Measurements from ENCODE around the gene BCR.
"Not testable (repeated sequence)": the region's sequence is repeated elsewhere in the genome, so short reads cannot be mapped to it uniquely, and the experiment has no call there.

BCR gene

DNA sequence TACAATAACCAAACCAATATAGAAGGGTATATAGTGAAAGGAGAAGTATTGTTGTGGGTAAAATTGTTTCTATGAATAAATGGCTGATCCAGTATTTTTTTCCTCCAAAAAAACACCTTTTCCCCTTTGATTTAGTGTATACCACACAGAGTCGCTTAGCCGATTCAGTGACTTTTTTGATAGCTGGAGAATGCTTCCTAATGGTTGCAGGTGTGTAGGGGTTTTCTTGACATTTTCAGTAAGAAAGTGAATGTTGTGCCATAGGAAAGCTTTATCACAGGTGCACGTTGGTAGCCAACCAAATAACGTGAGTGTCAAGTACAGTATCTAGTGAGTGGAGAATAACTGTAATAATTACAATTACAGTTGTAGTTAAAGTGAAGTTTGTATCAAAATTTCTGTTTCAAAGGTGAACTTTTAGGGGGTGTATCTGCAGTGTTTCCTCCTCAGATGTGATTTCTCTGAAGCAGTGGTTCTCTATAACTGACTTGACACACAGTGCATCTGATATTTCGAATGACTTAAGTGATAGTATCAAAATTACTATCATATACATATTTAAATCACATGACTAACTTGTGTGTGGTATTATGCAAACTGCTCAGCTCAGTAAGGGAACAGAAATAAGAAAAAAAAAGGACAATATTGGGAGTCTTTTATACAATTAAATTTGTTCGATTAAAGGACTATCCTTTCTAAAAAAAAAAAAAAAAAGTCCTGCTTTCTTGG, 143.8 kb downstream of the BCR start:
- not testable (repeated sequence) for DNase-seq

DNA sequence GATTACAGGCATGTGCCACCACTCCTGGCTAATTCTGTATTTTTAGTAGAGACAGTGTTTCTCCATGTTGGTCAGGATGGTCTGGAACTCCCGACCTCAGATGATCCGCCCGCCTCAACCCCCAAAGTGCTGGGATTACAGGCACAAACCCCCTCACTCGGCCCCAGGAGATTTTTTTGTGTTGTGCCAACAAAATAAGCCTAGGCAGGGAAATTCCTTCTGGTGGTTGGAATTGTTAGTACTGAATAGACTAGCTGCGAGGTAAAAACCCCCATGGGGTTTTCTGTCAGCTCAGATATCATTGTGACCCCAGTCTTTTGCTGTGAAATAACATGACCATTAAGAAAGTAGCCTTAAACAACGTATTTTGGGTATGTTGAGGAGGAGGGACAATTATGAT, 144.9 kb downstream of the BCR start:
- DNase-seq, result no peak

DNA sequence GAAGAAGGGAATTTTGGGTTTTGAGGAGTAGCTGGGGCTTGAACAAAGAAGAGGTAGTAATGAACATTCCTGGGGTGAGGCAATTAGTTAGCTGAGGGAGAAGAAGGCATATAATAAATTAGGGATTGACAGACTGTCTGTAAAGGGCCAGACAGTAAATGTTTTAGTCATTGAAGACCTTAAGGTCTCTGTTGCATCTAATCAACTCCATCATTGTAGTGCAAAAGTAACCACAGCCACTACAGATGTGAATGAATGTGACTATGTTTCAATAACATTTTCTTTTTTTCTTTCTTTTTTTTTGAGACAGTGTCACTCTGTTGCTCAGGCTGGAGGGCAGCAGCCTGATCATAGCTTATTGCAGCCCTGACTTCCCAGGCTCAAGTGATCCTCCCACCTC, 153.5 kb downstream of the BCR start:
- not testable (repeated sequence) for DNase-seq

DNA sequence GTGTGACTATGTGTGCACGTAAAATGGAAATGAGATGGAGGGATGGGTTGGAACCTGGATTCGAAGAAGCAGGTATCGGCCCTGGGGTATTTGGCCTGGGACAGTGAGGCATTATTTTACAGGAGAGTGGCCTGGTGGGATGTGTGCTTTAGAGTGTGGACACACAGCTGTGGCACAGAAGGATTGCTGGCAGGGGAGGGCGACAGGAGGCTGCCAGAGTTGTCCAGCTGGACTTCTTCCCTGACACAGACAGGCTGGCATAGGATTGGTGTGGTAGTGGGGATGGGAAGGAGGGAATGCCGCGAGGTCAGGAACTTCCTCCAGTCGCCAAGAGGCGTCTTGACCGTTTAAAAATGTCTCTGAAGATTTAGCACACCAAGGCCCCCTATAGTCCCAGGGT, 157.4 kb downstream of the BCR start:
- DNase-seq, result not testable (repeated sequence)

DNA sequence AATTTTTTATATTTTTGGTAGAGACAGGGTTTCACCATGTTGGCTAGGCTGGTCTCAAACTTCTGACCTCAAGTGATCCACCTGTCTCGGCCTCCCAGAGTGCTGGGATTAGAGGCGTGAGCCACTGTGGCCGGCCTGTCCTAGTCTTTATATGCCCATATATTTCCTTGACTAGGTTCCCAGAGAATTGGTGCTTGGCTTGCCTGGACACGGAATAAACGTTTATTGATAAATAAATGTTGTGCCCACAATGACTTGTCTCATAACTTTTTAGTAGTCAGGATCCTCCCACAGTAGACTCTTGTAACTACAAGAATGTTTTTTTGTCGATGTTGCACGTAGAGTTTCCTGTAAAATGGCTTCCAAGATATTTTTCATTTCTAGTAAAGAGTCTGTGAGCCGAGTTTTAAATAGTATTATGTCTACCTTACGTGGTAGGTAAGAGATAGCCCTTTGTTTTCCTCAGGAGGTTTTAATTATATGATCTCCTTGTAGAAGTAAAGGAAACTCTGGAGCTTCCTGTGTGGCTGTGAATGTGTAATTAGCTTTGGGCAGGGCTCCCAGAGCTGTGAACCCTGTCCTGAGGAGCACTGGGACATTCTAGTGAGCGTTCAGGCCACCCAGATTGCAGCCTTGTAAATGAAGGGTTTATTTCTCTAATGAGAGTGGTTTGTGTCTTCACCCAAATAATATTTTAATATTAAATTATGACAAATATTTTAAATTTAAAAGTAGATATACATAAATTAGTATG, 161.8 kb downstream of the BCR start:
- not testable (repeated sequence) for DNase-seq

DNA sequence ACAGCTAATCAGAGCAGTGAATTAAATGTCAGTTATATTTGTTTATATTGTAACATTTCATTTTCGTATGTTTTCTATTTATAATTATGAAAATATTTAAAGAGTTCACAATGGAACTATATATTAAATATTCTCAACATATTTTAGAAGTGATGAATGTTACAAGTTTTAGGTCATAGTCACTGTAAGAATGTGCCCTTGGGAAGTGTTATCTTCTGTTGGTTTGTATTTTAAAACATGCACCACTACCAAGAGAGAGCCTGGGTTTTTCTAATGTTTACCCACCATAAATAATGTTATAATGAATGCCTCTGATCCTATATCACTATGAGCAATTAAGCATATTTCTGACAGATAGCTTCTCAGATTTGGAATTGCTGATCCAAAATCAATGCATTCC, 171.0 kb downstream of the BCR start:
- no peak for DNase-seq

DNA sequence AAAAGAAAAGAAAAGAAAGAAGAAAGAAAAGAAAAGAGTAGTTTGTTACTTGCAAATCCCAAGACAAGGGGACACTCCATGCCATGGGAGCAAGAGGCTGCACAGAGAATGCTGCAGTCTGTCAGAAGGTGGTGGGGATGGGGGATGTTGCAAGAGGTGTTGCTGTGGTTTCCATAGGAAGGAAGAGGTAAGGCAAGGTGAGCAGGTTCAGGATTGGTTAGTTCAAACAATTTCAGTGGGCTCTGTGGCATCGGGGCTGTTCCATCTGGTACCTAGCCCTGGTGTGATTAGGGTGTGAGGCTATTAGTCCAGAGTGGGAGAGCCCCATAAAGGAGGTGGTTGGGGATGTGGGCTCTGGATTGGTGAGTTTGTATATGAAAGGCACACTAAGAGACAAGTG, 172.7 kb downstream of the BCR start:
- DNase-seq, result no peak

DNA sequence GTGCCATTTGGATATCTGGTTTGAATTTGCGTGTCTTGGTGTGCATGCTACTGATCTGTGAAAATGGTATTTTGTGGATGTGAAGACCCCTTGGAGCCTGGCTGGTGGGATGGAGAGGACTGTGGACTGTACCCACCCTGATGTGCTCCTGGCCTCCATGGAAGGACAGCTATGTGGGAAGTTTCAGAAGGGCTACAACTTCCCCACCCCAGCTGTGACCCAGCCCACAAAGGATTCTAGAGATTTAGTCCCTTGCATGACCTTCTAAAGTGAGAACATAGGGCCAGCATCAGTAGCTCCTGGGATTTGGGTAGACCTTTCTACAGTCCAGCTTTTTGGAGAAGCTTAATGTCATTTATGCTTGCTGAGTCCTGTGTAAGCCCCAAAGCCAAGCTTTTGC, 173.4 kb downstream of the BCR start:
- no peak for DNase-seq

DNA sequence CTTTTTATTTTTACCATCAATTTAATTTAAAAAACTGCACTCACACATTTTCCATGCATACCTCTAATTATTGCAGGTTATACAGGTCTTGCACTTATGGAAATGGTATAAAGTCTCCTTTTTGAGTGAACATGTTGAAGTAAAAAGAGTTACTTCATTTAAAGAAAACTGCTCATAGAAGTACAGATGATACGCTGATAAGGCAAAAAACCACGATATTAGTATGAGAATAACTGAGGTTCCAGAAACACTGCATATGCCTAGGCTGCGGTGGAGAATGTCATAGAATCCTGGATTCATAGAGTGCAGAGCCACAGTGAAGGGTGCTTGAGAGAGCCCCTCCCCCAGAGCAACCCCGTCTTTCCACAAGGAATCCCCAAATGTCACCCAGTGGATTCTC, 175.8 kb downstream of the BCR start:
- no peak for DNase-seq

DNA sequence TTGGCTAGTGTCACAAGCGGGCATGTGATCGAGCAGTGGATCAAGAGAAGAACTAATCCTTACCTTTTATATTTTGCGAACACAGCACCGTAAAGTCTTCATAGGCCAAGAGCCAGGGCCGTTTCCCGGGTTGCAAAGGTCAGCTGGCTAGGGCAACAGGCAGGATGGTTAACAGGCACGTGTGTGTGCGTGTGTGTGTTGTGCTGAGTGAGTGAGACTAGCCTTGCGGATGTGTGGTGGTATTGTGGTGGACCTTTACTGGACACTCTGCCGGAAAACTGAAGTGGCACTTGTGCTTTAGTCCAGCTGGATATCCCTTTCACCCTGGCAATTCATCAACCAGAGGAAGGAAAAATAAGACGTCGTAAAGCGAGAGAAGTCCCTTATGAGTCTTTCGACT, 176.7 kb downstream of the BCR start:
- no peak for DNase-seq

DNA sequence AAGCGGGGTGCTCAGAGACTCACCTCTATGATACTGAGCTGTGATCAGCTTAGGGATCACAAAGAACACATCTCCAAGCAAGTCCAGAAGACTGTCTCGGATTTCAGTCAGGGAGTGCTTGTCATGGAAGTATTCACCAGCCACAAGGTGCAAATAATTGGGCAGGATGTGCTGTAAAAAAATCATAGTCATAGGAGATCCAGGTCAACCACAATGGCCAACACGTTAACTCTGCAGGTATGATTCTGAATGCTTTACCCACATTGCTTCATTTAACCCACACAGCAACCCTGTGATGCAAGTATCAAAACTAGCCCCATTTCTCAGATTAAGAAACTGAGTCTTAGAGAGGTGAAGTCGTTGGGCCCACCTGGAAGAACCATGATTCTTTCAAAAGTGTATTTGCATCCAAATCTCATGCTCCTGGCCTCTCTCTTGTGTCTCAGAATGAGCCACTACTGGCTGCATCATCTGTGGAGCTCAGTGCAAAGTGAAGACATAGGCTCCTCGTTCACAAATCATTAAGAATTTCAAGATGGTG, 179.3 kb downstream of the BCR start:
- DNase-seq, result no peak

DNA sequence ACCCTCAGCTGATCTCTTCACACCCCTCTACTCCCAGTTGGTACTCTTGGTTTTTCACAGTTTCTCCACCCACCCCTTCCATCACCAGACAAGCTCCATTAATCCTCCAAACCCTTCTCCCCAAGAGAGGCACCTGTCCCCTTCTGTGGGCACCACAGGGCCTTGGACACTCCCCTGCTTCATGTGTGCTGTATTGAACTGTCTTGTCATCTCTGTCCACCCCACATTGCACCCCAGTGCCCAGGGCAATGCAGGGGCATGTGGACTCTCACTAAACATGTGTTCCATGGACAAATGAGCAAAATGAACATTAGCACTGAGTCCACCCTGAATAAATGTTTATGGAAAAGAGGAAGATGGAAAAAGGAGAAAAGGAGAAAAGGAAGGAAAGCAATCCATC, 181.4 kb downstream of the BCR start:
- no peak for DNase-seq

DNA sequence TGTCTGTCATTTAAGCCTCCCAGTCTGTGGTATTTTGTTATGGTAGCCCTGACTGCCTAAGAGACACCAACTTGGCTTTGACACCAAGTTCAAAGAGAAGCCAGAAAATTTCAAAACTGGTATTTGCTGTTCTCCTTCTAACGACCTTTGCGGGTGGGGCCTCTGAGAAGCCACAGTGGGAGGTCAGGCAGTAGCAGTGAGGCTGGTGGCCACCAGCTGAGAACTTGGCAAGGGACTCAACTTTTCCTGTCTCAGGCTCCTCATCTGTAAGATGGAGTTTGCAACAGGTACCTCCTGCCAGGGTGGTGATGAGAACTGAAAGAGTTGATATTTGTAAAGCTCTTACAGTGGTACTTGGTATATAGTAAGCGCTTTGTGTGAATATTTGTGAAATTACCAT, 183.4 kb downstream of the BCR start:
- DNase-seq, result no peak

DNA sequence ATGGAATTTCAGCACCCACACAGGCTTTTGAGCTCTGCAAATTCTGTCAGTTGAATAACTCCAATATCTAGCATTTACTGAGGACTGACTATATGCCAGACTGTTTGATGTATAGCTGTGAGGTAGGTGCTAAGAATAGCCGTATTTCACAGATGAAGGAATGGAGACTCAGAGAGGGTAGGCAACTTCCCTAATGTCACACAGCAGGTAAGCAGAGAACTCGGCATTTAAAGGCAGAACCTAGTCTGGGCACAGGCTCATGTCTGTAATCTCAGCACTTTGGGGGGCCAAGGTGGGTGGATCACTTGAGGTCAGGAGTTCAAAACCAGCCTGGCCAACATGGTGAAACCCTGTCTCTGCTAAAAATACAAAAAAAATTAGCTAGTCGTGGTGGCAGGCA, 184.1 kb downstream of the BCR start:
- no peak for DNase-seq

DNA sequence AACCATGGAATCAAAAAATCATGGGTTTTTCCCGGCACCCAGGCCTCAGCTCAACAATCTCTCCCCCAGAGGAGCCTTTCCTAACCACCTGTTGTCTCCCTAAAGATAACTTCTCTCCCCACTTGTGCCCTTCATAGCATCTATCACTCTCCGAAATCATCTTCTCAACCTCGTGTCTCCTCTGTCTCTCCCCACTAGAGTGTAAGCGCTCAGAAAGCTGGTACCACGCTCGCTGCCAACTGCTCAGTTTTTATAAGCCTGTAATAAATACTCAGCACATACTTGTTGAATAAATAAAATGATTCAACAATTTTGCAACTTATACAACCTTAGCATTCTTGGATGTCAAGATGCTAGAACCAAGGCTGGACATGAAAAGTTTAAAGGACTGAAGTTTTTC, 185.2 kb downstream of the BCR start:
- no peak for DNase-seq

DNA sequence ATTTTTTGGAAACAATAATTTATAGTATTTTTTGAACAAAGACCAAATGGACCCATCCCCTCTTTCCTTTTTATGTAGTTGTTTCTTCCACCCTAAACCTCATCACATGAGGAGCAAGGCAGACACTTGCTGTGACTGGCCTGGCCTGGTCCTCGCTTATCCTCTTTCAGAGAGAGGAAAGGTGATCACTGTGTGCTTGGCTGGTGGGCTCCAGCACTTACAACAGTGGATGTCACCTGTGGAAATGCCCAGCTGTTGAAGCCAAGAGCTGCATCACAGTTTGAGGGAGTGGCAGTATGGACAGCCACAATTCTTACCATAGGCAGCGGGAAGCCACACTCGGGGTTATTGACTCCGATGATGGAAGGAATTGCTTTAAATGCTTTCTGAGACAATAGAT, 185.7 kb downstream of the BCR start:
- no peak for DNase-seq

DNA sequence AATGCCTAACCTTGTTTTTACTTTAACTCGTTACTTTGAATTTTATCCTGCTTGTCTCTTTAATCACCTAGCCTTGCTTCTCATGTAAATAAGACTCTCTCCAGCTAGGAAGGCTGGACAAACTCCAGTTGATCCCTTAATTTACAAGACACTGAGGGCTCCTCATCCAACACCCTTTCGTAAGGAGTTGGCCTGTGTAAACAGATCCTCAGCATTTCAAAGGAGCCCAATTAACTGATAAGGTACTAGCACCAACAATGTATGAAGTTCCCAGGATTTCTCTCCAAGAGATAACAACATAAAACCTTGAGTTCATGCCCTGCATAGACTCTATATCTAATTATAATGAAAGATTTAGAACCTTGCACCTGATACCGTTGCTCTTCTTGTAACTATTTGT, 186.9 kb downstream of the BCR start:
- DNase-seq, result not testable (repeated sequence)

Data from inflammatory macrophage treated with lipopolysaccharide for 4 hours (primary cell).